Heart left ventricle (tissue), 16 donors: ENCODE results near the gene TRIOBP. TPM values are rescaled to one million over a fixed set of nuclear protein-coding genes. Genes with fewer than 3 reads are reported as not detected.
"Not testable (repeated sequence)": the region's sequence is repeated elsewhere in the genome, so short reads cannot be mapped to it uniquely, and the experiment has no call there.

Experiments used
- ATAC-seq, 4 donors: fragments of 200-7000 bp; cut with Tn5 transposase; one replicate each; pipeline ENCODE4 v1.9.1; 2020 to 2022; ENCODE audit warnings: moderate library complexity in 4 of 4, mild to moderate bottlenecking in 3 of 4, moderate number of reproducible peaks in 1 of 4
- DNase-seq, 5 donors: peaks; one replicate each; pipeline ENCODE4 v3.0.0-alpha.2; 2020
- H3K27ac ChIP-seq, 12 donors: fragments of 200-600 bp; sonication (generic) in 4 of 12; one replicate each; pipeline versions ENCODE4 v1.5.0 to v1.8.0; 2016 to 2022; ENCODE audit warnings: mild to moderate bottlenecking in 2 of 12
- H3K27me3 ChIP-seq, 9 donors: fragments of 200-600 bp; sonication (generic) in 2 of 9; one replicate each; pipeline versions ENCODE4 v1.5.1 to v1.8.0; 2016 to 2022; ENCODE audit warnings: mild to moderate bottlenecking in 3 of 9
- H3K36me3 ChIP-seq, 9 donors: fragments of 200-600 bp; sonication (generic) in 2 of 9; one replicate each; pipeline versions ENCODE4 v1.5.0 to v1.8.0; 2018 to 2022; ENCODE audit warnings: mild to moderate bottlenecking in 2 of 9
- H3K4me1 ChIP-seq, 12 donors: fragments of 200-600 bp; sonication (generic) in 4 of 12; one replicate each; pipeline versions ENCODE4 v1.5.0 to v1.8.0; 2016 to 2022; ENCODE audit warnings: mild to moderate bottlenecking in 3 of 12
- H3K4me3 ChIP-seq, 12 donors: fragments of 200-600 bp; sonication (generic) in 4 of 12; one replicate each; pipeline versions ENCODE4 v1.5.0 to v1.8.0; 2017 to 2022; ENCODE audit warnings: mild to moderate bottlenecking in 9 of 12, moderate library complexity in 4 of 12
- H3K9me3 ChIP-seq, 12 donors: fragments of 200-600 bp; sonication (generic) in 4 of 12; one replicate each; pipeline versions ENCODE4 v1.5.0 to v1.8.0; 2016 to 2022; ENCODE audit warnings: mild to moderate bottlenecking in 1 of 12
- POLR2A ChIP-seq, 2 donors: fragments of 450-650 bp; IDR thresholded peaks; one replicate each; pipeline ENCODE4 v1.6.1; 2017; ENCODE audit warnings: antibody characterized with exemption in 2 of 2, mild to moderate bottlenecking in 2 of 2, moderate library complexity in 2 of 2
- WGBS, 4 donors: extraction: QIAGEN DNeasy Blood & Tissue Kit in 2 of 4; methylation state at CpG; one replicate each; pipeline versions ENCODE4 v1.1.5 to v1.1.7; 2013 to 2018; 5-methylcytosine and 5-hydroxymethylcytosine counted together
- intact Hi-C, 10 donors: fragments of 100-400 bp; cut with DNase I; formaldehyde crosslinking; loops; one replicate each; pipeline versions ENCODE4 v1.11.1 to v1.14.2; 2022
- polyA plus RNA-seq, 2 donors: library from polyadenylated mRNA; stranded (reverse); fragments of 200-250 nt; gene quantifications; one replicate each; pipeline ENCODE4 v1.2.3, GENCODE V29; 2013
- total RNA-seq, 9 donors: library from RNA; depleted of rRNA in 2 of 9; stranded (reverse); fragments of >200 nt in 2 of 9; fragmentation: NEBNext Ultra II Directional in 3 of 9; extraction: Animal tissue kit (Norgen Biotek cat#: 25700) in 3 of 9; gene quantifications; one replicate each; pipeline versions ENCODE4 v1.1.0 to v1.2.4, GENCODE V29; 2016 to 2023
- TF ChIP-seq, protein P1 (sequence below), 12 donors: fragments of 200-600 bp; sonication (generic) in 4 of 12; IDR thresholded peaks; one replicate each; pipeline versions ENCODE4 v1.5.0 to v1.8.0; 2018 to 2022; ENCODE audit warnings: antibody characterized with exemption in 12 of 12, mild to moderate bottlenecking in 5 of 12
- donor health status: ischemic (EF 13 %, LVEDD 7.1; RV severe dilation, severe dysfunction).
- donor health status: healthy with polysubstance abuse.
- donor health status: DM: no; HTN: yes; CAD: no.
- donor health status: DM: no; HTN: no; CAD: no.
- donor health status: ischemic (EF 25% LVEDD 6.9; RV normal size, moderate dysfunction).
- donor health status: ischemic (EF 25% LVEDD 5.7; RV mildly dilated, moderate dysfunction).
- donor health status: healthy.
- donor health status: DM: yes; HTN: yes; CAD: no.
- donor health status: ischemic (EF 35%, LVEDD 5.7; RV mildly dilated, moderate dysfunction).
- donor health status: nonischemic (EF 11% LVEDD 7.7; RV severe dilation, severe dysfunction).
- donor health status: DM: yes; HTN: yes; CAD: no.
- donor health status: PGD.
- donor health status: ischemic (EF 29% LVEDD 5.4; RV normal size, mild dysfunction).
- donor health status: nonischemic (EF 23%, LVEDD 6.1; RV moderate dilation, normal function).

The TRIOBP gene
- total and polyA plus RNA-seq, 11 donors, result 54.9 to 147 (median 94.7) TPM

DNA sequence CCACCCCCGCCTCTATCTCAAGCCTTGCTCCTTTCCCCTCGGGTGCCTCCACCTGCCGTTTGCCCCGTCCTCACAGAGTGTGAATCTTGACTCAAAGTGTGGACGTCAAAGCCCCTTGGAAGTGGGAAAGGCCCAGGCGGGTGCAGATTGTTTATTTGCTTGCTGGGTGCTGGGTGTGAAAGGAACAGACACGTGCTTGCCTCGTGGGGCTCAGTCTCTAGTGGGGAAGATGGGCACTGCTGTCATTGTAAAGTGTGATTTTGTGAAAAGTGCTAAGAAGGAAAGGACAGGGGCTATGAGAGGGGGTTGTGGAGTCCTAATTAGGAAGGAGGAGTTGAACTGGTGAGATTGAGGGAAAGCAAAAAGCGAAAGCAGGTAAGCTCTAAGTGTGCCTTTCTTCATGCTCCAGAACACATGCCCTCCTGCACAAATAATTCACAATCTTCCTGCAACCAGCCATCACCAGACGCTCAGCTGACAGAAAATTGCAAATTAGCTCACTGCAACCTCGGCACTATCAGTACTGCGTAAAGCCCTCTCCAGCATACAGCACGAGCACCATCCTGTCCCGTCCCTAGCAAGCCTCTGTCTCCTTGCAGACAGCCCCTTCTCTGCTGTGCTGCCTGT lies 101.1 kb downstream of the TRIOBP start:
- Histone ChIP-seq H3K4me1 (peaks cover 0 to 11% (median 5%) of the 10 kb centered on the region in 12 donors), H3K27me3 (peaks cover 0 to 2% (median 0%) of the 10 kb centered on the region in 9 donors), H3K36me3 (no peaks in the 10 kb centered on the region), H3K9me3 (no peaks in the 10 kb centered on the region), H3K27ac (no peak overlapping the region), H3K4me3 (no peak overlapping the region)
- DNase-seq (no peak), ATAC-seq (no peak)
- TF ChIP-seq, protein P1, sequence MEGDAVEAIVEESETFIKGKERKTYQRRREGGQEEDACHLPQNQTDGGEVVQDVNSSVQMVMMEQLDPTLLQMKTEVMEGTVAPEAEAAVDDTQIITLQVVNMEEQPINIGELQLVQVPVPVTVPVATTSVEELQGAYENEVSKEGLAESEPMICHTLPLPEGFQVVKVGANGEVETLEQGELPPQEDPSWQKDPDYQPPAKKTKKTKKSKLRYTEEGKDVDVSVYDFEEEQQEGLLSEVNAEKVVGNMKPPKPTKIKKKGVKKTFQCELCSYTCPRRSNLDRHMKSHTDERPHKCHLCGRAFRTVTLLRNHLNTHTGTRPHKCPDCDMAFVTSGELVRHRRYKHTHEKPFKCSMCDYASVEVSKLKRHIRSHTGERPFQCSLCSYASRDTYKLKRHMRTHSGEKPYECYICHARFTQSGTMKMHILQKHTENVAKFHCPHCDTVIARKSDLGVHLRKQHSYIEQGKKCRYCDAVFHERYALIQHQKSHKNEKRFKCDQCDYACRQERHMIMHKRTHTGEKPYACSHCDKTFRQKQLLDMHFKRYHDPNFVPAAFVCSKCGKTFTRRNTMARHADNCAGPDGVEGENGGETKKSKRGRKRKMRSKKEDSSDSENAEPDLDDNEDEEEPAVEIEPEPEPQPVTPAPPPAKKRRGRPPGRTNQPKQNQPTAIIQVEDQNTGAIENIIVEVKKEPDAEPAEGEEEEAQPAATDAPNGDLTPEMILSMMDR (IDR thresholded peaks at IDR 0.05), result no peak
- TF ChIP-seq POLR2A (IDR thresholded peaks at IDR 0.05), result no peak
- intact Hi-C loops, result loop anchor here in 5 of 10 donors (10.0 kb wide), 3 partner anchors 103 to 153 kb away; partner anchors contain the start of genes NOL12 (in 2 of the 5) and TRIOBP (in 2 of the 5)
- WGBS, 4 donors, result 51 to 65% (median 58%) methylated on average over 14 of the region's 14 CpGs

DNA sequence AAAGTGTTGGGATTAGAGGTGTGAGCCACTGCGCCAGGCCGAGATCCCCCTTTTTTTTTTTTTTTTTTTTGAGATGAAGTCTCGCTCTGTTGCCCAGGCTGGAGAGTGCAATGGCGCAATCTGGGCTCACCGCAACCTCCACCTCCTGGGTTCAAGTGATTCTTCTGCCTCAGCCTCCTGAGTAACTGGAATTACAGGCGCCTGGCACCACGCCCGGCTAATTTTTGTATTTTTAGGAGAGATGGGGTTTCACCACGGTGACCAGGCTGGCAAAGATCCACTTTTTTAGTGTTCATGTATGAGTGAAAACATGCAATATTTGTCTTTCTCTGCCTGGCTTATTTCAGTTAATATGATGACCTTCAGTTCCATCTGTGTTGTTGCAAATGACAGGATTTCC lies 103.1 kb downstream of the TRIOBP start:
- not testable (repeated sequence) for H3K27ac ChIP-seq, DNase-seq, H3K36me3 ChIP-seq, H3K27me3 ChIP-seq, H3K4me3 ChIP-seq, ATAC-seq, H3K9me3 ChIP-seq
- 74 to 87% (median 80%) methylated on average over 9 of the region's 9 CpGs for WGBS, 4 donors
- H3K4me1 ChIP-seq, result peaks cover 0 to 25% (median 9%) of the 10 kb centered on the region in 12 donors
- intact Hi-C loops, result loop anchor here in 6 of 10 donors (5.0 to 10.0 kb wide), 5 partner anchors 45 to 155 kb away; partner anchors contain the start of genes NOL12 (in 2 of the 6) and TRIOBP (in 2 of the 6)

DNA sequence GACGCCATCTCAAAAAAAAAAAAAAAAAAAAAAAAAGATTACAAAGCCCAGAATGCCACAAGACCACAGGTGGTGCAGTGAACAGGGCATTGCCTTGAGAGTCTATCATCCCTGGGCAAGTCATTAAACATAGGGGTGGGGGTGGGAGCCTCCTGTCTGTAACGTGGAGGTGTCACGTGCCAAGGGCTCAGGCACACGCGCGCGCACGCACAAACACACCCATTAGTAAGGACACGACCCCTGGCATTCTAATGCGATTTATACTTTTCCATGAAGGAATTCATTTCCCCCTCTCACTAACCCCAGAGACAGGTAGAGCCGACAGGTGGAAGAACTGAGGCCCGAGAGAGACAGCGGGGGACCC lies 105.1 kb downstream of the TRIOBP start:
- TF ChIP-seq POLR2A (IDR thresholded peaks at IDR 0.05), result no peak
- TF ChIP-seq, protein P1 (IDR thresholded peaks at IDR 0.05), result no peak
- H3K4me3 ChIP-seq, result peak overlapping the region; percentile 54 to 83 (median 66)
- H3K27ac ChIP-seq, result peak overlapping the region in 4 of 12 donors; percentile 40 to 69 (median 52)
- WGBS, 4 donors, result 7 to 8% (median 8%) methylated on average over 13 of the region's 13 CpGs
- no peak for DNase-seq
- intact Hi-C loops, result loop anchor here in 3 of 10 donors (2.0 to 10.0 kb wide), 3 partner anchors 47 to 53 kb away; no protein-coding TSS in a partner anchor
- no peaks in the 10 kb centered on the region for H3K9me3 ChIP-seq
- no peak for ATAC-seq
- H3K4me1 ChIP-seq, result peaks cover 0 to 42% (median 19%) of the 10 kb centered on the region in 12 donors
- H3K36me3 ChIP-seq, result no peaks in the 10 kb centered on the region
- peaks cover 0 to 2% (median 0%) of the 10 kb centered on the region in 9 donors for H3K27me3 ChIP-seq

DNA sequence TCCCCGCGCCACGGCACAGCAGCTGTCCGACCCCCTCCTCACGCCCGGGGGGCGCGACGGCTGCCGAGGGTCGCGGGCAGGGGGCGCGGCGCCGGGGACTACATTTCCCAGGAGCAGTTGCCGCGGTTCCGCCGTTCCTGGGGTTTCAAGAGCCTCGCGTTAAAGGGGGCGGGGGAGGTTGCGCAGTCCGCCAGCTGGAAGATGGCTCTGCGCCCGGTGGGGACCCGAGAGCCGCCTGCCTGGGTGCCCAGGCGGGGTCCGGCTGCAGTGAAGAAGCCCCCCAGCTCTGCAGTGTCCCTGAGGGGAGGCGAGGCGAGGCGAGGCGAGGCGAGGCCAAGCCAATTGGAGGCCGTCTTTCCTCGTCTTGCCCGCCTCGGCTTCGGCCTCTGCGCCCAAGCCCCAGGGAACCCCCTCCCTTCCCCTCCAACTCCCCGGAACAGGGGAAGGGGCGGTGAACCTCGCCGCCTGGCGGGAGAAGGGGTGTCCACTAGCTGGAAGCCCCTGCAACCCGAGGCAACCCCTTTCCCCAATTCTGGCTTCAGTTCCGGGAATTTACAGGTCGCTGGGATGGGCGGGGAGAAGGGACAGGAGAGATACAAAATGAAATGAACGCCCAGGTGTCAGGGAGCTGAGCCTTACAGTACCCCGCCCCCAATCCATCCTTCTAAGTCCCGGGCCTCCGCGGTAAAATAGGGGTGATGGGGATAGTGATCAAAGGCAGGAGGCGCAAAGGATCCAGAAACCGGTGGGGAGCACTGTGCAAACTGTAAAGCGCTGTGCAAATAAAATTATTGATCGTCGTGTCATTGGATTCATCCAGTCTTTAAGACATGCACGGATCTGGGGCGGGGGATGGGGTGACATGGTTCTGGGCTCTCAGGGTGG lies 105.7 kb downstream of the TRIOBP start:
- Histone ChIP-seq H3K36me3 (no peaks in the 10 kb centered on the region), H3K27me3 (peaks cover 0 to 2% (median 0%) of the 10 kb centered on the region in 9 donors), H3K4me3 (peak overlapping the region; percentile 54 to 83 (median 66)), H3K4me1 (peaks cover 0 to 43% (median 21%) of the 10 kb centered on the region in 12 donors), H3K27ac (peak overlapping the region in 7 of 12 donors; percentile 40 to 69 (median 53)), H3K9me3 (no peaks in the 10 kb centered on the region)
- TF ChIP-seq POLR2A (IDR thresholded peaks at IDR 0.05), result no peak
- TF ChIP-seq, protein P1 (IDR thresholded peaks at IDR 0.05), result no peak
- DNase-seq (peak; percentile 71 to 80 (median 73)), ATAC-seq (peak in 3 of 4 donors; percentile 16 to 29 (median 26))
- WGBS, 4 donors, result 3 to 11% (median 4%) methylated on average over 19 to 63 of the region's 63 CpGs
- intact Hi-C loops, result loop anchor here in 3 of 10 donors (2.0 to 10.0 kb wide), 3 partner anchors 48 to 54 kb away; no protein-coding TSS in a partner anchor
